Bronchial epithelial cell (primary cell): ENCODE results near the gene OR8D1. TPM values are rescaled to one million over a fixed set of nuclear protein-coding genes. Genes with fewer than 3 reads are reported as not detected.
A peak's percentile ranks its signal among the peaks of the same experiment; 100 is the strongest.

Source experiments
- DNase-seq: peaks from one replicate; pipeline ENCODE4 v3.0.0-alpha.2; 2010; ENCODE audit warnings: low read depth
- FAIRE-seq: peaks from 2 replicates; lab custom pipeline; 2011; peaks lifted over from hg19 to GRCh38; lab: Jason Lieb, UNC
- H3K27me3 ChIP-seq: 2 replicates; pipeline ENCODE4 v1.5.1; 2011; ENCODE audit warnings: low read length; ENCODE audit not compliant: control insufficient read depth, insufficient read depth
- H3K36me3 ChIP-seq: 2 replicates; pipeline ENCODE4 v1.5.1; 2011; ENCODE audit warnings: low read length; ENCODE audit not compliant: control insufficient read depth, insufficient read depth
- H3K4me3 ChIP-seq: 2 replicates; pipeline ENCODE4 v1.5.1; 2011; ENCODE audit warnings: mild to moderate bottlenecking, low read depth, low read length, control low read depth
- total RNA-seq: library from RNA; depleted of rRNA; stranded (reverse); fragments of >200 nt; gene quantifications from 2 replicates; pipeline ENCODE4 v1.2.1, GENCODE V29; 2014
- TF ChIP-seq, protein P1 (sequence below): IDR thresholded peaks from 2 replicates; pipeline ENCODE4 v1.5.1; 2011; ENCODE audit warnings: mild to moderate bottlenecking, moderate library complexity, low read length, control low read depth, inconsistent platforms; ENCODE audit not compliant: insufficient read depth, severe bottlenecking

The OR8D1 gene
- total RNA-seq, 1 donor from 2014 or later: not detected

DNA sequence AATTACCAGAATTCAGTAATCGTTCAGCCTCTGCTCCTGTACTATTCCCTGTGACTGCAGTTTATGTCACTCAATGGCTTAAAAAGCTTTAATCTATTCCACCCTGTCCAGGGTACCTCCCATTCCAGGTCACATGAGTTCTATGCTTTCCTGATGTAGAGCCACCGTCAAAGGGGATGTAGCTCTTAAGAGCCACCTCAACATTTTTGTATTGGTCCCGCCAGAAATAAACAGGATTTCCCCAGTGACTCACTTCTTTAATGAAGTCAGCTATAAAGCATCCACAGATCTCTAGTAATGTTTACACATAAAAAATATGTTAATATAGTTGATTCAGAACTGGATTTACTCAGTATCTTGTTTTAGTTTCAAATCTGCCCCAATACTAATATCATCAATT lies 1.3 kb upstream of the OR8D1 start:
- FAIRE-seq: no peak
- no peak overlapping the region for H3K4me3 ChIP-seq

DNA sequence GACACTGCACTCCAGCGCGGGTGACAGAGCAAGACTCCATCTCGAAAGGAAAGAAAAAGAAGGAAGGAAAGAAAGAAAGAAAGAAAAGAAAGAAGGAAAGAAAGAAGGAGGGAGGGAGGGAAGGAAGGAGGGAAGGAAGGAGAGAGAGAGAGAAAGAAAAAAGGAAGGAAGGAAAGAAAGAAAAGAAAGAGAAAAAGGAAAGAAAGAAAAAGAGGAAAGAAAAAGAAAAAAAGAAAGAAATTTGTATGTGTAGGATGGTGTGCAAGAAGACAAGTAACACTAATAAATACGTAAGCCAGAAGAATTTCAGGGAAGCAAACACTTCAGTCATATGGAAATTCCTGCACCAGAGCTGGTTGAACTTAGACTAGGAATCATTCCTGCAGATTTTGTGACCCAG lies 618 bp downstream of the OR8D1 start:
- DNase-seq (no peak), FAIRE-seq (no peak)
- TF ChIP-seq, protein P1, sequence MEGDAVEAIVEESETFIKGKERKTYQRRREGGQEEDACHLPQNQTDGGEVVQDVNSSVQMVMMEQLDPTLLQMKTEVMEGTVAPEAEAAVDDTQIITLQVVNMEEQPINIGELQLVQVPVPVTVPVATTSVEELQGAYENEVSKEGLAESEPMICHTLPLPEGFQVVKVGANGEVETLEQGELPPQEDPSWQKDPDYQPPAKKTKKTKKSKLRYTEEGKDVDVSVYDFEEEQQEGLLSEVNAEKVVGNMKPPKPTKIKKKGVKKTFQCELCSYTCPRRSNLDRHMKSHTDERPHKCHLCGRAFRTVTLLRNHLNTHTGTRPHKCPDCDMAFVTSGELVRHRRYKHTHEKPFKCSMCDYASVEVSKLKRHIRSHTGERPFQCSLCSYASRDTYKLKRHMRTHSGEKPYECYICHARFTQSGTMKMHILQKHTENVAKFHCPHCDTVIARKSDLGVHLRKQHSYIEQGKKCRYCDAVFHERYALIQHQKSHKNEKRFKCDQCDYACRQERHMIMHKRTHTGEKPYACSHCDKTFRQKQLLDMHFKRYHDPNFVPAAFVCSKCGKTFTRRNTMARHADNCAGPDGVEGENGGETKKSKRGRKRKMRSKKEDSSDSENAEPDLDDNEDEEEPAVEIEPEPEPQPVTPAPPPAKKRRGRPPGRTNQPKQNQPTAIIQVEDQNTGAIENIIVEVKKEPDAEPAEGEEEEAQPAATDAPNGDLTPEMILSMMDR: no peak
- Histone ChIP-seq H3K4me3 (no peak overlapping the region), H3K36me3 (no peaks in the 10 kb centered on the region), H3K27me3 (no peaks in the 10 kb centered on the region)

More for the DNA sequence above, 1.3 kb upstream of the OR8D1 start:
- peak; percentile 62 for DNase-seq
- TF ChIP-seq, protein P1: no peak
- no peaks in the 10 kb centered on the region for H3K27me3 ChIP-seq
- no peaks in the 10 kb centered on the region for H3K36me3 ChIP-seq

DNA sequence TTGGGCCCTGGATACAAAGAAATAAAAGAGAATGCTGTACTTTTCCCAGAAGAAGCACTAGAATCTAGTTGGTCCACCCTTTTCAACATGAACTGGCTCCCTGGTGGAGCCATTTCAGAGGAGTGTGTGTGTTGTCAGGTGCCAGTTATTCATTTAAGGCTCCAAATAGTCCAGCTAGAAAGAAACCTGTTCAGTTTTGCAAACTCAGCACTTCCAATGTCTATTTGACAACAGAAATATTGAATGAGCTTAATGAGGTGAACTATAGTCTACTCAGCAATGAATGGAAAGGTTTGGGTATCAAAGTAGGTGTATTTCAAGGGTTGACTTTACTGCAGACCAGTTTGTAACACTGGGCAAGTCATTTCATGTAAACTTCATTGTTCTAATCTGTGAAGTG lies 2.1 kb downstream of the OR8D1 start:
- H3K36me3 ChIP-seq: no peaks in the 10 kb centered on the region
- TF ChIP-seq, protein P1: no peak
- H3K4me3 ChIP-seq: no peak overlapping the region
- FAIRE-seq (no peak), DNase-seq (no peak)
- H3K27me3 ChIP-seq: no peaks in the 10 kb centered on the region

DNA sequence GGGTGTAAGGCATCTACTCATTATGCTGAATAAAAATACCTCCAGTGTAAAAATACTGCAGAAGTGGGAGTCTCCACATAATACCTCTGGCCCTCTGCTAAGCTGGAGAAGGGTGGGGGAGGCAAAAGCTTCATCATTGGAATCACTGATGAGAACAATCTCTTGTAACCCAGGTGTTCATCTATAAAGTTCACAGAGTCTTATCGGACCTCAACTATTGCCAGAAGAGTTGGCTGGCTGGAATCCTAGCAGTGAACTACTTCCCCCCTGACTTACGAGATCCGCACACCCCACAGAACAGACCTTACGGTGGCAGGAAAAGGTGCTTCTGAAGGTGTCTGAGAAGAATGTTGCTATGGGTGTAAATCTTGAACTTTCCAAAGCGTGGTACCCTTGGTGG lies 2.5 kb downstream of the OR8D1 start:
- no peak for FAIRE-seq

DNA sequence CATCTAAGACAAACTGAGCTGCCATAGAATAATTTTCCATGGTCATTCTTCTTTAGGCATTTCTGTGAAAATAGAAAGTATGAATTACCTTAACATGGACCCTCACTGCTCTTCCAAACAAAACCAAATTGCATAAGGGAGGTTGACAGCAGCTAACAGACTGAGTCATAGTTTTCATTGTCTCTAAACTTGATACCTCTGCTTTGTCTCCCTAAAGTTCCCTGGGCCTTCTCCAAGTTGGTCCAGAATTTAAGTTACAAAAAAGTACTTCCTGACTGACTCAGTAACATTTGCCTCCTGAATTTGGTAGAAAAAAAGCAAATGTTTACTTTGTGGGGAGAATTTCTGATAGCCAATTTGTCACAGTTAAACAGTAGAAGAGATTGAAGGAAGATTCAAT lies 3.0 kb downstream of the OR8D1 start:
- DNase-seq: peak; percentile 4
- TF ChIP-seq, protein P1: no peak
- FAIRE-seq: no peak
- Histone ChIP-seq H3K4me3 (no peak overlapping the region), H3K27me3 (no peaks in the 10 kb centered on the region), H3K36me3 (no peaks in the 10 kb centered on the region)

More for the DNA sequence above, 2.5 kb downstream of the OR8D1 start:
- no peak overlapping the region for H3K4me3 ChIP-seq
- no peak for DNase-seq
- TF ChIP-seq, protein P1: no peak
- H3K27me3 ChIP-seq: no peaks in the 10 kb centered on the region
- H3K36me3 ChIP-seq: no peaks in the 10 kb centered on the region

DNA sequence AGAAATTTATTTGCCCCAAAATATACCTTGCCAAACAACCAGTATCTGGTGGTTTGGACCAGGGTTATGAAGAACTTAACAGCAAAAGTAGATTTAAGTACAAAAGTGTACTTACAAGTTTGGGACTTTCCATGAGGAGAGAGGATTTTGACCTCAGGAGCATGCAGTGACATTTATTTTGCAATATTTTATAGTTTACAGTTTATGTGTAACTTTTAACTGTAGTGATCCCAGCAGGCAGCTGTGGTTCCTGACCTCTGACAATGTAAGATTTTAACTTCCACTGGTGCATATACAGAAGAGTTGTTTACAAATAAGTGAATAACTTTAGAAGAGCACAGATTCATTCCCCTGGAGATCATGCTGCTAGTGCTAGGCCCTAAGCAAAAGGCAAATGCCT lies 6.7 kb downstream of the OR8D1 start:
- Histone ChIP-seq H3K36me3 (no peaks in the 10 kb centered on the region), H3K4me3 (no peak overlapping the region), H3K27me3 (no peaks in the 10 kb centered on the region)
- TF ChIP-seq, protein P1: no peak
- DNase-seq (no peak), FAIRE-seq (no peak)
